Testis (tissue), 3 donors: ENCODE measurements around the gene MRPS16. TPM values are rescaled to one million over a fixed set of nuclear protein-coding genes. Genes with fewer than 3 reads are reported as not detected.

Experiments used
- DNase-seq: peaks from one replicate; pipeline ENCODE4 v3.0.0-alpha.2; 2019
- H3K27ac ChIP-seq, 2 donors: fragments of 200-600 bp; sonication (generic); one replicate each; pipeline ENCODE4 v1.5.1; 2019
- H3K27me3 ChIP-seq: fragments of 200-600 bp; sonication (generic); one replicate; pipeline ENCODE4 v1.5.1; 2019
- H3K36me3 ChIP-seq: fragments of 200-600 bp; sonication (generic); one replicate; pipeline ENCODE4 v1.5.1; 2017; ENCODE audit warnings: low read depth; ENCODE audit errors: missing control alignments
- H3K4me1 ChIP-seq: fragments of 200-600 bp; sonication (generic); one replicate; pipeline ENCODE4 v1.5.1; 2019
- H3K4me3 ChIP-seq, 2 donors: fragments of 200-600 bp; sonication (generic); one replicate each; pipeline ENCODE4 v1.5.1; 2017 to 2019
- H3K9me3 ChIP-seq: fragments of 200-600 bp; sonication (generic); one replicate; pipeline ENCODE4 v1.5.1; 2017
- POLR2A ChIP-seq: fragments of 450-650 bp; IDR thresholded peaks from one replicate; pipeline ENCODE4 v1.6.1; 2017; ENCODE audit warnings: antibody characterized with exemption, mild to moderate bottlenecking, moderate library complexity
- WGBS, 2 donors: methylation state at CpG; one replicate each; pipeline ENCODE4 v1.1.5; 2018; 5-methylcytosine and 5-hydroxymethylcytosine counted together
- intact Hi-C: fragments of 100-400 bp; cut with DNase I; formaldehyde crosslinking; loops from one replicate; pipeline ENCODE4 v1.15.1; 2023; ENCODE audit warnings: low total_unique reads
- polyA plus RNA-seq: library from polyadenylated mRNA; stranded (reverse); fragments of 350-450 nt; fragmentation: Illumina TruSeq; extraction: RNeasy Lipid Tissue Mini Kit (QIAGEN cat#74804); gene quantifications from one replicate; pipeline ENCODE4 v1.2.3, GENCODE V29; 2014; ENCODE audit warnings: low read depth, low replicate concordance; ENCODE audit not compliant: insufficient read depth
- small RNA-seq, 2 donors: library from RNA; depleted of rRNA; stranded (forward); fragments of <200 nt; gene quantifications; one replicate each; pipeline ENCODE3, GENCODE V24; 2016
- total RNA-seq, 2 donors: library from RNA; depleted of rRNA; stranded (reverse); fragments of >200 nt; gene quantifications; one replicate each; pipeline ENCODE4 v1.2.3, GENCODE V29; 2016
- TF ChIP-seq, protein P1 (sequence below), 3 experiments: fragments of 450-650 bp in 2 of 3; fragments of 200-600 bp in 1 of 3; sonication (generic) in 1 of 3; IDR thresholded peaks; one replicate each; pipeline ENCODE4 v1.5.1; 2016 to 2019; ENCODE audit warnings: antibody characterized with exemption in 3 of 3, mild to moderate bottlenecking in 2 of 3, moderate library complexity in 1 of 3

Gene MRPS16
- total and polyA plus RNA-seq, 3 donors from 2014 or later: 45.7 to 83.5 (median 59.6) TPM

- WGBS, 2 donors: 85 to 88% methylated on average over 2 of the region's 2 CpGs
These were observed 44.6 kb downstream of the MRPS16 start for GRCh38 chr10:73207883-73208282.

GRCh38 chr10:73206385-73206784 lies 46.1 kb downstream of the MRPS16 start:
- intact Hi-C loops: no loop called here

More at GRCh38 chr10:73207883-73208282, 44.6 kb downstream of the MRPS16 start:
- intact Hi-C loops: no loop called here
- H3K36me3 ChIP-seq: no peaks in the 10 kb centered on the region
- no peaks in the 10 kb centered on the region for H3K27me3 ChIP-seq
- TF ChIP-seq POLR2A: no peak
- TF ChIP-seq, protein P1, sequence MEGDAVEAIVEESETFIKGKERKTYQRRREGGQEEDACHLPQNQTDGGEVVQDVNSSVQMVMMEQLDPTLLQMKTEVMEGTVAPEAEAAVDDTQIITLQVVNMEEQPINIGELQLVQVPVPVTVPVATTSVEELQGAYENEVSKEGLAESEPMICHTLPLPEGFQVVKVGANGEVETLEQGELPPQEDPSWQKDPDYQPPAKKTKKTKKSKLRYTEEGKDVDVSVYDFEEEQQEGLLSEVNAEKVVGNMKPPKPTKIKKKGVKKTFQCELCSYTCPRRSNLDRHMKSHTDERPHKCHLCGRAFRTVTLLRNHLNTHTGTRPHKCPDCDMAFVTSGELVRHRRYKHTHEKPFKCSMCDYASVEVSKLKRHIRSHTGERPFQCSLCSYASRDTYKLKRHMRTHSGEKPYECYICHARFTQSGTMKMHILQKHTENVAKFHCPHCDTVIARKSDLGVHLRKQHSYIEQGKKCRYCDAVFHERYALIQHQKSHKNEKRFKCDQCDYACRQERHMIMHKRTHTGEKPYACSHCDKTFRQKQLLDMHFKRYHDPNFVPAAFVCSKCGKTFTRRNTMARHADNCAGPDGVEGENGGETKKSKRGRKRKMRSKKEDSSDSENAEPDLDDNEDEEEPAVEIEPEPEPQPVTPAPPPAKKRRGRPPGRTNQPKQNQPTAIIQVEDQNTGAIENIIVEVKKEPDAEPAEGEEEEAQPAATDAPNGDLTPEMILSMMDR (IDR thresholded peaks at IDR 0.05): no peak
- DNase-seq: no peak
- no peaks in the 10 kb centered on the region for H3K9me3 ChIP-seq
- no peak overlapping the region for H3K4me3 ChIP-seq
- no peaks in the 10 kb centered on the region for H3K4me1 ChIP-seq
- H3K27ac ChIP-seq: no peak overlapping the region

GRCh38 chr10:73205890-73206289 lies 46.6 kb downstream of the MRPS16 start:
- Histone ChIP-seq H3K27me3 (no peaks in the 10 kb centered on the region), H3K9me3 (no peaks in the 10 kb centered on the region), H3K36me3 (no peaks in the 10 kb centered on the region), H3K4me3 (no peak overlapping the region), H3K4me1 (no peaks in the 10 kb centered on the region), H3K27ac (no peak overlapping the region)
- DNase-seq: no peak
- WGBS, 2 donors: 97 to 100% methylated on average over 1 of the region's 1 CpG
- intact Hi-C loops: no loop called here
- TF ChIP-seq, protein P1 (IDR thresholded peaks at IDR 0.05): no peak
- no peak for TF ChIP-seq POLR2A

More at GRCh38 chr10:73206385-73206784, 46.1 kb downstream of the MRPS16 start:
- DNase-seq: no peak
- 91 to 93% methylated on average over 5 of the region's 5 CpGs for WGBS, 2 donors
- Histone ChIP-seq H3K27ac (no peak overlapping the region), H3K4me3 (no peak overlapping the region), H3K27me3 (no peaks in the 10 kb centered on the region), H3K36me3 (no peaks in the 10 kb centered on the region), H3K9me3 (no peaks in the 10 kb centered on the region), H3K4me1 (no peaks in the 10 kb centered on the region)
- TF ChIP-seq POLR2A: no peak
- TF ChIP-seq, protein P1 (IDR thresholded peaks at IDR 0.05): no peak

DNA sequence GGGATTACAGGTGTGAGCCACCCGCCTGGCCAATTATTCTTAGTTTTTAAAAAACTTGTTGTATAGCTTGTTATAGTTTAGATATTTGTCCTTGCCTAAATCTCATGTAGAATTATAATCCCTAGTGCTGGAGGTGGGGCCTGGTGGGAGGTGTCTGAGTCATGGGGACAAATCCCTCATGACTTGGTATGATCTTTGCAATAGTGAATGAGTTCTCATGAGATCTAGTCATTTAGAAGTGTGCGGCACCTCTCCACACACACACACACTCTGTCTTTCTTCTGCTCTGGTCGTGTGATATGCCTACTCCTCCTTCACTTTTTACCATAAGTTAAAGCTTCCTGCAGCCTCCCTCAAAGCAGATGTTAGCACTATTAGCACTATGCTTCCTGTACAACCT lies 47.4 kb downstream of the MRPS16 start:
- no peak for DNase-seq
- Histone ChIP-seq H3K9me3 (no peaks in the 10 kb centered on the region), H3K27ac (no peak overlapping the region), H3K27me3 (no peaks in the 10 kb centered on the region), H3K4me3 (no peak overlapping the region), H3K4me1 (no peaks in the 10 kb centered on the region), H3K36me3 (no peaks in the 10 kb centered on the region)
- intact Hi-C loops: no loop called here
- 94 to 98% methylated on average over 3 of the region's 3 CpGs for WGBS, 2 donors
- TF ChIP-seq, protein P1 (IDR thresholded peaks at IDR 0.05): no peak
- no peak for TF ChIP-seq POLR2A

Small RNAs within 50 kb of the gene (small RNA-seq; reads per million reads assigned to genes)
- 0 to 0.27 reads per million in 2 donors for gene RNU6-833P

Other genes starting within 250 kb of the MRPS16 start
- 10 to 100 TPM; 19.0 to 20.2 TPM for gene P4HA1, start 155.8 kb downstream of the MRPS16 start, total RNA-seq
- 28.1 TPM for gene P4HA1, start 155.8 kb downstream of the MRPS16 start, polyA plus RNA-seq
- 1 to 10 TPM; 3.0 to 5.6 TPM for gene NUDT13, start 142.2 kb downstream of the MRPS16 start, total RNA-seq
- 5.9 TPM for gene NUDT13, start 142.2 kb downstream of the MRPS16 start, polyA plus RNA-seq
- gene ECD, start 84.6 kb downstream of the MRPS16 start, total RNA-seq: 10 to 100 TPM; 57.6 to 66.4 TPM
- 35.7 TPM for gene ECD, start 84.6 kb downstream of the MRPS16 start, polyA plus RNA-seq
- gene FAM149B1, start 84.5 kb downstream of the MRPS16 start, total RNA-seq: 10 to 100 TPM; 28.7 to 42.0 TPM
- gene FAM149B1, start 84.5 kb downstream of the MRPS16 start, polyA plus RNA-seq: 65.1 TPM
- 10 to 100 TPM; 30.2 to 31.1 TPM for gene DNAJC9, start 5.4 kb downstream of the MRPS16 start, total RNA-seq
- gene DNAJC9, start 5.4 kb downstream of the MRPS16 start, polyA plus RNA-seq: 18.3 TPM
- gene CFAP70, start 106.2 kb upstream of the MRPS16 start, total RNA-seq: 10 to 100 TPM; 29.6 to 46.2 TPM
- 57.2 TPM for gene CFAP70, start 106.2 kb upstream of the MRPS16 start, polyA plus RNA-seq
- 10 to 100 TPM; 43.9 to 64.5 TPM for gene ANXA7, start 161.4 kb upstream of the MRPS16 start, total RNA-seq
- gene ANXA7, start 161.4 kb upstream of the MRPS16 start, polyA plus RNA-seq: 76.3 TPM
- gene MSS51, start 180.9 kb upstream of the MRPS16 start, total RNA-seq: 1 to 10 TPM; 3.5 to 6.0 TPM
- 1.9 TPM for gene MSS51, start 180.9 kb upstream of the MRPS16 start, polyA plus RNA-seq
- gene PPP3CB, start 243.4 kb upstream of the MRPS16 start, total RNA-seq: 10 to 100 TPM; 51.0 to 52.9 TPM
- 56.8 TPM for gene PPP3CB, start 243.4 kb upstream of the MRPS16 start, polyA plus RNA-seq